Natural killer cell (primary cell): ENCODE data around the gene OLFM4. TPM values are rescaled to one million over a fixed set of nuclear protein-coding genes. Genes with fewer than 3 reads are reported as not detected.

Experiments
- ATAC-seq, 3 donors: fragments of 150-1000 bp in 2 of 3; fragments of 200-7000 bp in 1 of 3; cut with Tn5 transposase; 1 replicate in 1 of 3; 2 replicates in 2 of 3; pipeline ENCODE4 v1.10.0; 2021; ENCODE audit warnings: mild to moderate bottlenecking in 2 of 3, moderate library complexity in 2 of 3
- DNase-seq, 2 donors: peaks; one replicate each; pipeline versions ENCODE4 v3.0.0 to v3.0.0-alpha.2; 2013 to 2021; ENCODE audit warnings: mixed read lengths in 1 of 2
- H3K27ac ChIP-seq: one replicate; pipeline ENCODE4 v1.5.1; 2013; ENCODE audit warnings: mild to moderate bottlenecking, low read length
- H3K27me3 ChIP-seq: one replicate; pipeline ENCODE4 v1.6.1; 2013; ENCODE audit warnings: low read length; ENCODE audit not compliant: control insufficient read depth, insufficient read depth
- H3K36me3 ChIP-seq: one replicate; pipeline ENCODE4 v1.6.1; 2013; ENCODE audit warnings: low read length; ENCODE audit not compliant: control insufficient read depth, insufficient read depth
- H3K4me1 ChIP-seq: one replicate; pipeline ENCODE4 v1.6.1; 2013; ENCODE audit warnings: low read length; ENCODE audit not compliant: control insufficient read depth, insufficient read depth
- H3K4me3 ChIP-seq: one replicate; pipeline ENCODE4 v1.5.1; 2013; ENCODE audit warnings: low read length
- H3K9me3 ChIP-seq: one replicate; pipeline ENCODE4 v1.6.1; 2013; ENCODE audit warnings: low read length; ENCODE audit not compliant: control insufficient read depth, insufficient read depth
- H3K27ac Mint-ChIP-seq, 2 donors: one replicate each; pipeline ENCODE4 v1.8.0; 2022; ENCODE audit warnings: mild to moderate bottlenecking in 2 of 2, mixed read lengths in 2 of 2, moderate library complexity in 1 of 2
- H3K27me3 Mint-ChIP-seq, 2 donors: one replicate each; pipeline ENCODE4 v1.8.0; 2022; ENCODE audit warnings: low read depth in 2 of 2, mixed read lengths in 2 of 2
- H3K36me3 Mint-ChIP-seq: one replicate; pipeline ENCODE4 v1.8.0; 2022; ENCODE audit warnings: mixed read lengths
- H3K4me1 Mint-ChIP-seq, 2 donors: one replicate each; pipeline ENCODE4 v1.8.0; 2022; ENCODE audit warnings: mixed read lengths in 2 of 2
- H3K4me3 Mint-ChIP-seq: one replicate; pipeline ENCODE4 v1.8.0; 2022; ENCODE audit warnings: mild to moderate bottlenecking, moderate library complexity, mixed read lengths
- H3K9me3 Mint-ChIP-seq, 2 donors: one replicate each; pipeline ENCODE4 v1.8.0; 2022; ENCODE audit warnings: mixed read lengths in 2 of 2
- WGBS: methylation state at CpG from one replicate; pipeline ENCODE4 v1.1.7; 2013; ENCODE audit warnings: missing lambda C conversion rate; ENCODE audit not compliant: insufficient coverage; 5-methylcytosine and 5-hydroxymethylcytosine counted together
- intact Hi-C: fragments of 100-400 bp; cut with micrococcal nuclease; formaldehyde crosslinking; loops from one replicate; pipeline ENCODE4 v1.14.2; 2022
- total RNA-seq, 4 donors: library from RNA; stranded (reverse); fragments of 120-200 nt in 1 of 4; gene quantifications; one replicate each; pipeline versions ENCODE4 v1.2.3 to v1.2.4, GENCODE V29; 2013 to 2022
- TF ChIP-seq, protein P1 (sequence below): fragments of 200-600 bp; IDR thresholded peaks from one replicate; pipeline ENCODE4 v1.8.0; 2022; ENCODE audit warnings: antibody characterized with exemption

Gene OLFM4
- total RNA-seq, 3 donors from 2014 or later (not counting 1 experiment from before 2014, with no cell fraction given), result not detected

- intact Hi-C loops, result no loop called here
- no peak overlapping the region for H3K27ac Mint-ChIP-seq
- H3K36me3 Mint-ChIP-seq, result no peaks in the 10 kb centered on the region
- no peak overlapping the region for H3K4me3 Mint-ChIP-seq
- H3K27me3 Mint-ChIP-seq, result peaks cover 0 to 4% of the 10 kb centered on the region in 2 donors
- no peaks in the 10 kb centered on the region for H3K4me1 ChIP-seq
- no peaks in the 10 kb centered on the region for H3K4me1 Mint-ChIP-seq
- no peak overlapping the region for H3K27ac ChIP-seq
- no peak overlapping the region for H3K4me3 ChIP-seq
- H3K36me3 ChIP-seq, result no peaks in the 10 kb centered on the region
- H3K9me3 ChIP-seq, result no peaks in the 10 kb centered on the region
- H3K27me3 ChIP-seq, result no peaks in the 10 kb centered on the region
- 84% methylated on average over 5 of the region's 5 CpGs for WGBS
- no peak for DNase-seq
- H3K9me3 Mint-ChIP-seq, result no peaks in the 10 kb centered on the region
- TF ChIP-seq, protein P1, sequence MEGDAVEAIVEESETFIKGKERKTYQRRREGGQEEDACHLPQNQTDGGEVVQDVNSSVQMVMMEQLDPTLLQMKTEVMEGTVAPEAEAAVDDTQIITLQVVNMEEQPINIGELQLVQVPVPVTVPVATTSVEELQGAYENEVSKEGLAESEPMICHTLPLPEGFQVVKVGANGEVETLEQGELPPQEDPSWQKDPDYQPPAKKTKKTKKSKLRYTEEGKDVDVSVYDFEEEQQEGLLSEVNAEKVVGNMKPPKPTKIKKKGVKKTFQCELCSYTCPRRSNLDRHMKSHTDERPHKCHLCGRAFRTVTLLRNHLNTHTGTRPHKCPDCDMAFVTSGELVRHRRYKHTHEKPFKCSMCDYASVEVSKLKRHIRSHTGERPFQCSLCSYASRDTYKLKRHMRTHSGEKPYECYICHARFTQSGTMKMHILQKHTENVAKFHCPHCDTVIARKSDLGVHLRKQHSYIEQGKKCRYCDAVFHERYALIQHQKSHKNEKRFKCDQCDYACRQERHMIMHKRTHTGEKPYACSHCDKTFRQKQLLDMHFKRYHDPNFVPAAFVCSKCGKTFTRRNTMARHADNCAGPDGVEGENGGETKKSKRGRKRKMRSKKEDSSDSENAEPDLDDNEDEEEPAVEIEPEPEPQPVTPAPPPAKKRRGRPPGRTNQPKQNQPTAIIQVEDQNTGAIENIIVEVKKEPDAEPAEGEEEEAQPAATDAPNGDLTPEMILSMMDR, result no peak
- no peak for ATAC-seq
Measured at GRCh38 chr13:53020764-53021335, 7.8 kb upstream of the OLFM4 start.

GRCh38 chr13:53023246-53023645 is 5.4 kb upstream of the OLFM4 start:
- H3K4me1 Mint-ChIP-seq, result no peaks in the 10 kb centered on the region
- H3K9me3 Mint-ChIP-seq, result no peaks in the 10 kb centered on the region
- intact Hi-C loops, result no loop called here
- no peak overlapping the region for H3K27ac ChIP-seq
- H3K36me3 ChIP-seq, result no peaks in the 10 kb centered on the region
- TF ChIP-seq, protein P1, result no peak
- 83% methylated on average over 1 of the region's 2 CpGs for WGBS
- H3K27ac Mint-ChIP-seq, result no peak overlapping the region
- H3K36me3 Mint-ChIP-seq, result no peaks in the 10 kb centered on the region
- H3K27me3 ChIP-seq, result no peaks in the 10 kb centered on the region
- ATAC-seq, result no peak
- no peak overlapping the region for H3K4me3 ChIP-seq
- H3K27me3 Mint-ChIP-seq, result no peaks in the 10 kb centered on the region
- DNase-seq, result no peak
- H3K9me3 ChIP-seq, result no peaks in the 10 kb centered on the region
- no peak overlapping the region for H3K4me3 Mint-ChIP-seq
- H3K4me1 ChIP-seq, result no peaks in the 10 kb centered on the region

- ATAC-seq (no peak), DNase-seq (no peak)
- no peaks in the 10 kb centered on the region for H3K36me3 Mint-ChIP-seq
- no peaks in the 10 kb centered on the region for H3K9me3 Mint-ChIP-seq
- H3K4me1 Mint-ChIP-seq, result no peaks in the 10 kb centered on the region
- H3K27me3 Mint-ChIP-seq, result no peaks in the 10 kb centered on the region
- no peaks in the 10 kb centered on the region for H3K9me3 ChIP-seq
- no peak overlapping the region for H3K27ac ChIP-seq
- no peak overlapping the region for H3K27ac Mint-ChIP-seq
- H3K4me1 ChIP-seq, result no peaks in the 10 kb centered on the region
- TF ChIP-seq, protein P1, result no peak
- 81% methylated on average over 4 of the region's 5 CpGs for WGBS
- no peak overlapping the region for H3K4me3 ChIP-seq
- intact Hi-C loops, result no loop called here
- no peaks in the 10 kb centered on the region for H3K36me3 ChIP-seq
- no peaks in the 10 kb centered on the region for H3K27me3 ChIP-seq
- H3K4me3 Mint-ChIP-seq, result no peak overlapping the region
Measured at GRCh38 chr13:53028063-53028462, 550 bp upstream of the OLFM4 start.

DNA sequence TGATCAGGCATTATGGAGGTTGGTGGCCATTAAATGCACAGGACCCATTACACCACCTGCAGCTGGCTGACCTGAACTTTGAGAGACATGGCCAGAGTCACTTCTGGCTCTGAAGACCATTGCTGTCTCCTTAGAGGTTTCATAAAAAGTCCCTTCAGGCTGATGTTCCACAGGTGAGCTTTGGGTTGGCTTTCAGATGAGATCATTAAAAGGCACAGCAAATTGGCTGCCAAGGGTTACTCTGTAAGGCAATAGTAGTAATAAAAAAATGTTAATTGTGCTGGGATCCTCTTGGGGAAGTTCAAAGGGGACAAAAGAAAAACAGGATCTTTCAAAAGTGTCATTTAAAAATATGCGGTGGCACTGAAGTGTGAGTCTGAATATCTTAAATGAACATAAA is 4.2 kb downstream of the OLFM4 start:
- H3K4me3 ChIP-seq, result no peak overlapping the region
- H3K27me3 ChIP-seq, result no peaks in the 10 kb centered on the region
- no peaks in the 10 kb centered on the region for H3K4me1 ChIP-seq
- Mint-ChIP-seq H3K4me3 (no peak overlapping the region), H3K27ac (no peak overlapping the region), H3K36me3 (no peaks in the 10 kb centered on the region), H3K9me3 (no peaks in the 10 kb centered on the region), H3K27me3 (peaks cover 8 to 9% of the 10 kb centered on the region in 2 donors), H3K4me1 (no peaks in the 10 kb centered on the region)
- intact Hi-C loops, result no loop called here
- TF ChIP-seq, protein P1, result no peak
- no peaks in the 10 kb centered on the region for H3K9me3 ChIP-seq
- ATAC-seq (no peak), DNase-seq (no peak)
- no CpG with 5 or more reads among the region's 1 CpG for WGBS
- no peaks in the 10 kb centered on the region for H3K36me3 ChIP-seq
- no peak overlapping the region for H3K27ac ChIP-seq
